Measurements from ENCODE around the gene UBR2. TPM values are rescaled to one million over a fixed set of nuclear protein-coding genes. Genes with fewer than 3 reads are reported as not detected.
"Not testable (repeated sequence)": the region's sequence is repeated elsewhere in the genome, so short reads cannot be mapped to it uniquely, and the experiment has no call there.

UBR2 gene
- total RNA-seq, 1 donor from 2014 or later: 20.9 TPM

DNA sequence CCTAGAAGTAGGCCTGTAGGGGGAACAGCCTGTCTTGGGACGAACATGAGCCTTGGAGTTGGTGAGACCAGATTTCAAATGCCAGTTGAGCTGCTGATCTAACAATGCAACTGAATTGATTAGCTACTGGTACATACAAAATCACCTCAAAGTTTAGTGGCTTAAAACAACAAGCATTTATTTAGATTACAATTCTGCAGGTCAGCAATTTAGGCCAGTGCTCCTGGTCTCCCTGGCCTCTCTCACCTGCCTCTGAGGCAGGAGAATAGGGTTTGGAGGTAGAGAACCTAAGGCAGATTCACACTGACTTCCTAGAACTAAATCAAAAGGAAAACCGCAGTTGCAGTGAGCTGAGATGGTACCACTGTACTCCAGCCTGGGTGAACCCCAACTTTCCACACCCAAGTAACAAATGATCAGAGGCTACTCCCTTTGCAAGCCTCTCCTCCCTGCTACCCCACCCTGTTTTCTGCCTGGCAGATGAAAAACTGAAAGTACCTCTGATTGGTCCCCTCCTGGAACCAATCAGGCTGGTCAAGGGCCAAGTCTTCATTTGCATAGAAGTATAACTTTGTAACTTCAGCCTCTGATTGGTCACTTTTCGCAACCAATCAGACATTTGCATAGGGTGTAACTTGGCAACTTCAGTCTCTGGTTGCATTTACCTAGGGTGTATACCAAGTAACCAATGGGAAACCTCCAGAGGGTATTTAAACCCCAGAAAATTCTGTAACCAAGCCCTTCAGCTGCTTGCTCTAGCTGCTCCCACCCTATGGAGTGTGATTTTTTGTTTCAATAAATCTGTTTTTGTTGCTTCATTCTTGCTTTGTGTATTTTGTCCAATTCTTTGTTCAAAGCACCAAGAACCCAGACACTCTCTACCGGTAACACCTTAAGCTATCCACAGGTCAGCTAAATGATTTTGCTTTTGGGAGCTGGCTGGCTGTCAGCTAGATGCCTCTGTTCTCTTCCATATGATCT, 8.1 kb upstream of the UBR2 start:
- Mint-ChIP-seq H3K27ac (ENCODE audit: unreplicated experiment) (no peak overlapping the region), H3K4me3 (ENCODE audit: unreplicated experiment) (no peak overlapping the region), H3K27me3 (ENCODE audit: low read depth) (no peaks in the 10 kb centered on the region), H3K4me1 (ENCODE audit: low read depth) (no peaks in the 10 kb centered on the region), H3K36me3 (ENCODE audit: low read depth) (no peaks in the 10 kb centered on the region), H3K9me3 (ENCODE audit: low read depth) (no peaks in the 10 kb centered on the region)
- TF ChIP-seq, protein P1, sequence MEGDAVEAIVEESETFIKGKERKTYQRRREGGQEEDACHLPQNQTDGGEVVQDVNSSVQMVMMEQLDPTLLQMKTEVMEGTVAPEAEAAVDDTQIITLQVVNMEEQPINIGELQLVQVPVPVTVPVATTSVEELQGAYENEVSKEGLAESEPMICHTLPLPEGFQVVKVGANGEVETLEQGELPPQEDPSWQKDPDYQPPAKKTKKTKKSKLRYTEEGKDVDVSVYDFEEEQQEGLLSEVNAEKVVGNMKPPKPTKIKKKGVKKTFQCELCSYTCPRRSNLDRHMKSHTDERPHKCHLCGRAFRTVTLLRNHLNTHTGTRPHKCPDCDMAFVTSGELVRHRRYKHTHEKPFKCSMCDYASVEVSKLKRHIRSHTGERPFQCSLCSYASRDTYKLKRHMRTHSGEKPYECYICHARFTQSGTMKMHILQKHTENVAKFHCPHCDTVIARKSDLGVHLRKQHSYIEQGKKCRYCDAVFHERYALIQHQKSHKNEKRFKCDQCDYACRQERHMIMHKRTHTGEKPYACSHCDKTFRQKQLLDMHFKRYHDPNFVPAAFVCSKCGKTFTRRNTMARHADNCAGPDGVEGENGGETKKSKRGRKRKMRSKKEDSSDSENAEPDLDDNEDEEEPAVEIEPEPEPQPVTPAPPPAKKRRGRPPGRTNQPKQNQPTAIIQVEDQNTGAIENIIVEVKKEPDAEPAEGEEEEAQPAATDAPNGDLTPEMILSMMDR (IDR thresholded peaks at IDR 0.05): no peak
- no peak for DNase-seq (ENCODE audit: low spot score)

DNA sequence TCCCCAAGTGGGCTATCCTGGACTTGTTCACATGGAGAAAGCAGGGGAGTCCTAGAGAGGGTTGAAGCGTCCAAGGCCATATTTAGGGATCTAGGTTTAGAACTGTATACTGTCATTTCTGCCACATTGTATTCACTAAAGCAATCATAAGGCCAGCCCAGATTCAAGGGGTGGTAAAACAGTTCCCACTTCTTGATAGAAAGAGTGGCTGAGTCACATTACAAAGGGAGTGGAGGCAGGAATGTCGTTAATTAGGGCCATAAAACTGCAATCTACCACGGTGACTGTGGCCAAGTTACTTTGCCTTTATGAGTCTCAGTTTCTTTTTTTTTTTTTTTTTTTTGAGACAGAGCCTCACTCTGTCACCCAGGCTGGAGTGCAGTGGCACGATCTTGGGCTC, 7.4 kb upstream of the UBR2 start:
- H3K27me3 Mint-ChIP-seq (ENCODE audit: low read depth): no peaks in the 10 kb centered on the region
- no peak for DNase-seq (ENCODE audit: low spot score)
- H3K36me3 Mint-ChIP-seq (ENCODE audit: low read depth): no peaks in the 10 kb centered on the region
- TF ChIP-seq, protein P1 (IDR thresholded peaks at IDR 0.05): no peak
- H3K4me3 Mint-ChIP-seq (ENCODE audit: unreplicated experiment): no peak overlapping the region
- H3K4me1 Mint-ChIP-seq (ENCODE audit: low read depth): no peaks in the 10 kb centered on the region
- H3K27ac Mint-ChIP-seq (ENCODE audit: unreplicated experiment): no peak overlapping the region
- H3K9me3 Mint-ChIP-seq (ENCODE audit: low read depth): no peaks in the 10 kb centered on the region

DNA sequence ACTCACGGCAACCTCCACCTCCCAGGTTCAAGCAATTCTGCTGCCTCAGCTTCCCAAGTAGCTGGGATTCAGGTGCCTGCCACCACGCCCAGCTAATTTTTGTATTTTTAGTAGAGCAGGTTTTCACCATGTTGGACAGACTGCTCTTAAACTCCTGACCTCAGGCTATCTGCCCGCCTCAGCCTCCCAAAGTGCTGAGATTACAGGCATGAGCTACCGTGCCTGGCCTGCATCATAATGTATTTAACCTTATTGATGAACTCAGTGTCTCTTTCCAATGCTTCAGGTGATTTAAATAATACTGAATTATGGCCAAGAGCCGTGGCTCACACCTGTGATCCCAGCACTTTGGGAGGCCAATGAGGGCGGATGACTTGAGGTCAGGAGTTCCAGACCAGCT, 4.6 kb upstream of the UBR2 start:
- H3K27ac Mint-ChIP-seq (ENCODE audit: unreplicated experiment); H3K27me3 Mint-ChIP-seq (ENCODE audit: low read depth); H3K36me3 Mint-ChIP-seq (ENCODE audit: low read depth); H3K4me1 Mint-ChIP-seq (ENCODE audit: low read depth); H3K9me3 Mint-ChIP-seq (ENCODE audit: low read depth); H3K4me3 Mint-ChIP-seq (ENCODE audit: unreplicated experiment); DNase-seq (ENCODE audit: low spot score): not testable (repeated sequence)

DNA sequence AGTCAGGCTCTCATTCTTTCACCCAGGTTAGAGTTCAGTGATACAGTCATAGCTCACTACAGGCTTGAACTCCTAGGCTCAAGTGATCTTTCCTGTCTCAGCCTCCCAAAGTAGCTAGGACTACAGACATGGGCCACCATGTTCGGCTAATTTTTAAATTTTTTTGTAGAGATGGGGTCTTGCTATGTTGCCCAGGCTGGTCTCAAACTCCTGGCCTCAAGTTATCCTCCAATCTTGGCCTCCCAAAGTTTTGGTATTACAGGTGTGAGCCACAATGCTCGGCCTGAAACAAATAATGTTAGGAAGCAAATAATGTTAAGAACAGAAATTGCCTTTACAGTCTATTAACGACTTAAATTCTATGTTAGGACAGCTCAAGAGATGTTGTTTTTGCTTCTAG, 1.8 kb upstream of the UBR2 start:
- Mint-ChIP-seq H3K27ac (ENCODE audit: unreplicated experiment) (no peak overlapping the region), H3K27me3 (ENCODE audit: low read depth) (no peaks in the 10 kb centered on the region), H3K4me1 (ENCODE audit: low read depth) (peaks cover 22% of the 10 kb centered on the region), H3K9me3 (ENCODE audit: low read depth) (no peaks in the 10 kb centered on the region), H3K36me3 (ENCODE audit: low read depth) (no peaks in the 10 kb centered on the region), H3K4me3 (ENCODE audit: unreplicated experiment) (no peak overlapping the region)
- TF ChIP-seq, protein P1 (IDR thresholded peaks at IDR 0.05): no peak
- no peak for DNase-seq (ENCODE audit: low spot score)

DNA sequence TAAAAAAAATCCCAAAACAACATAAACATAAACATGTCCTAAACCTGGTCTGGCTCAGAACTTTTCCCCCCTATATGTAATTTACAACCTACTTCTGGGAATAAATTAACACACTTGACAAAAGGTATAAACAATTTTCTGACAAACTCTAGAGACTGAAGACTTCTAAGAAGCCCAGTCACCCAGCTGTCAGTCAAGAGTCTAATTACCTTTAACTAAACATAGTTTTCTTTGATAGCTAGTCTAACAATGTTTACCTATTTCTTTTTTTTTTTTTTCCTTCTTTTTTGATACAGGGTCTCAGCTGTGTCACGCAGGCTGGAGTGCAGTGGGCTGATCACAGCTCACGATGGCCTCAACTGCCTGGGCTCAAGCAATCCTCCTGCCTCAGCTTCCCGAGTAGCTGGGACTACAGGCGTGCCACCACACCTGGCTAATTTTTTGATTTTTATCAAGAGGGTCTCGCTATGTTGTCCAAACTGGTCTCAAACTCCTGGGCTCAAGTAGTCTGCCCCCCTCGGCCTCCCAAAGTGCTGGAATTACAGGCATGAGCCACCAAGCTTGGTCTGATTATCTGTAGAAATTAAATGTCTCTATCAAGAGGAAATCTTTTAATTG, 932 bp upstream of the UBR2 start:
- Mint-ChIP-seq H3K36me3 (ENCODE audit: low read depth) (no peaks in the 10 kb centered on the region), H3K27me3 (ENCODE audit: low read depth) (no peaks in the 10 kb centered on the region), H3K4me3 (ENCODE audit: unreplicated experiment) (no peak overlapping the region), H3K4me1 (ENCODE audit: low read depth) (peaks cover 26% of the 10 kb centered on the region), H3K9me3 (ENCODE audit: low read depth) (no peaks in the 10 kb centered on the region), H3K27ac (ENCODE audit: unreplicated experiment) (no peak overlapping the region)
- no peak for DNase-seq (ENCODE audit: low spot score)
- TF ChIP-seq, protein P1 (IDR thresholded peaks at IDR 0.05): no peak

Data from chondrocyte (in vitro differentiated cells).